GM12892 (cell line): ENCODE results near the gene HMGXB3.
A peak's percentile ranks its signal among the peaks of the same experiment; 100 is the strongest.
"Not testable (repeated sequence)": the region's sequence is repeated elsewhere in the genome, so short reads cannot be mapped to it uniquely, and the experiment has no call there.

Experiments used
- DNase-seq: peaks from one replicate; pipeline ENCODE4 v3.0.0; 2011; ENCODE audit not compliant: insufficient read length
- FAIRE-seq: peaks from 2 replicates; lab custom pipeline; 2011; peaks lifted over from hg19 to GRCh38; lab: Jason Lieb, UNC
- POLR2A ChIP-seq: IDR thresholded peaks from 2 replicates; pipeline ENCODE4 v1.6.1; 2011; ENCODE audit warnings: low read depth, low read length, control low read depth
- POLR2AphosphoS5 ChIP-seq: IDR thresholded peaks from 2 replicates; pipeline ENCODE4 v1.6.1; 2011; ENCODE audit warnings: low read depth, low read length, control low read depth
- TAF1 ChIP-seq: IDR thresholded peaks from 2 replicates; pipeline ENCODE4 v1.6.1; 2011; ENCODE audit warnings: low read depth, mild to moderate bottlenecking, control low read depth, low read length, borderline replicate concordance

Gene HMGXB3

DNA sequence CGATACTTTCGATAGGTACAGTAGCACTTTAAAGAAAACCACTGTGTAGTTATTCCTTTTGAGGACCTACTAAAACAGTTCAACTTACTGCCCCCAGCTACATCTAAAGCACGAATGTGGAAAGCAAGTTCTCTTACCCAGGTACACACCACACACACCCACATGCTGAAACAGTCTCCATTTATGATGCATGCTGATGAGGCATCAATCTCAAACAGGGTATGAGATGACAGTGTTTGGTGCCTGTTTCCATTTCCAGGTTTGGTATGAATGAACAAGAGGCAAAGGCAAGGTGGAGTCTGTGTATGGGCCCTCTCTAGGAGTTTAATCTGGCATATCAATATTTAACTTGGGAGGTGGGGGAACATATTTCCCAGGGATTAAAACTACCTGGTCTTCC is 13.9 kb downstream of the HMGXB3 start:
- no peak for FAIRE-seq
- TF ChIP-seq POLR2A (no peak), TAF1 (no peak), POLR2AphosphoS5 (no peak)
- DNase-seq: no peak

DNA sequence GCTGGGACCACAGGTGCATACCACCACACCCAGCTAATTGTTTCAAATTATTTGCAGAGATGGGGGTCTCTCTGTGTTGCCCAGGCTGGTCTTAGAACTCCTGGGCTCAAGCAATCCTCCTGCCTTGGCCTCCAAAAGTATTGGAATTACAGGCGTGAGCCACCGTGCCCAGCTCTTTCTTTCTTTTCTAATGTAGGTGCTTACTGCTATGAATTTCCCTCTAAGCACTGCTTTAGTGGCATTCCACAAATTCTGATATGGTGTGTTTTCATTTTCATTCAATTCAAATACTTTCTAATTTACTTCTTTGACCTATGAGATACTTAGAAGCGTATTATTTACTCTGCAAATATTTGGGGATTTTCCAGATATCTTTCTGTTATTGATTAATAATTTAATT is 14.9 kb downstream of the HMGXB3 start:
- FAIRE-seq: no peak

DNA sequence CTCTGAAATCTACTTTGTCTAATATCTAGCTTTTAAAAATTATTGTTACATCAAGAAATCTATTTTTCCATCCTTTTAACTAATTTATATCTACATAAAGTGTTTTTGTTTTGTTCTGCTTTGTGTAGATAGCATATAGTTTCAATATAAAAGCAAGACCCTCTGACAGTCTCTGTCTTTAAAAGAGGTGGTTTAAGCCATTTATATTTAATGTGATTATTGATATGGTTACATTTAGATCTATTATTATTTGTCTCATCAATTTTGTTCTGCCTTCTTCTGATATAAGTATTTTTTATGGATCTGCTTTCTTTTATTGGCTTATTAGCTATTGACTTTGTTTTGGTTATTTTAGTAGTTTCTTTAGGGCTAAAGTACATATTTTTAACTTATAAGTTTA is 16.0 kb downstream of the HMGXB3 start:
- FAIRE-seq (no peak), DNase-seq (no peak)
- TF ChIP-seq POLR2A: no peak
- TF ChIP-seq TAF1: no peak
- no peak for TF ChIP-seq POLR2AphosphoS5

More for the DNA sequence above, 14.9 kb downstream of the HMGXB3 start:
- no peak for DNase-seq
- TF ChIP-seq TAF1 (no peak), POLR2A (no peak), POLR2AphosphoS5 (no peak)

DNA sequence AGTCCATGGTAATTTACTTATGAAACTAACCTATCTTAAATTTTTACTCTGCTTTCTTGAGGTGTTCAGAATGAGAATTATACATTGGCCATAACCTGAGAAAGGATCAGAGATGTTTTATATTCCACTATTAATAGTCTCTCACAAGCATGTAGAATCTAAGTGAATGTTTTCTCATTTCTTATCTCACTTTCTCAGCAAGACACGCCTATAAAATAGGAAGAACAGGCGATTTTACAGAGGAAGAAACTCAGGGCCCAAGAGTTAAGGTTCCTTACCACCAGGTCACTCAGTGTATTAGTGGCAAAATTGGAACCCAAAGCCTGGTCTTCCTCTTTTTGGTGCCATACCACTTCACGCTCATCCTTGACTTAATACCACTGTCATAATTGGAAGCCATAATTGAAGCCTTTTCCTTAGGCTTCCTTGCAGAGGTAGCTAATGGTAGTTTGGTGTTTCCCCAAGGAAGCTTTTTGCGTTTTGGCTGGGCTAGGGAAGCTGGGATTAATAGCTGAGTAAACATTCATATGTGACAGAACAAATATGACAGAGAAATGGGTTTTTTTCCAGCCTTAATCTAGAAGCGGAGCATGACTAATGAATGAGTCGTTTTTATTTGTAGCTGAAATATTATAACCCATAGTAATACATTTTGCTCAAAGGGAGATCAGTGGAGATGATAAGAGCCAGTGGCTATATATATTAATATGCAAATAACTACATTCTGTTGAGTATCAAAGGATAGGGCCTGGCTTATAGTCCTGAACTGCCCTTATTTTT is 16.9 kb downstream of the HMGXB3 start:
- DNase-seq: no peak
- no peak for TF ChIP-seq TAF1
- TF ChIP-seq POLR2A: no peak
- no peak for TF ChIP-seq POLR2AphosphoS5
- FAIRE-seq: no peak

DNA sequence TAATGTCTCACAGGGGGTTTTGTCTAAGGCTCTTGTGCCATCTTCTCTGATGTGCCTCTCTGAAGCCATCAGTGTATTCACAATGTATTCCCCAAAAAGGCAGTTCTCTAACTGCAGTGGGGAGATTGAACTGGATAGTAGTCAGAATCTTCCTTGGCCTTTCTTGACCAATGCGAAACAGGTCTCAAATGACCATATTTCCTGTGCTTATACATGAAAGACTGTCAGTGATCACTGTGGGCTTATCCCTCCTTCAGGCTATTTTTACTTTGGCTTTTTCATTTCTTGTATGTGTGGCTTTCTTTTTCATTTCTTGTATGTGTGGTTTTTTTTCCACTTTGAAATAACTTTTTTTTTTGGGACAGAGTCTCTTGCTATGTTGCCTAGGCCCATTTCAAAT is 19.7 kb downstream of the HMGXB3 start:
- no peak for FAIRE-seq
- DNase-seq: no peak
- TF ChIP-seq TAF1: no peak
- TF ChIP-seq POLR2A: 0 out of 2 replicates have a peak, but pooled peaks have one; percentile 29
- no peak for TF ChIP-seq POLR2AphosphoS5

DNA sequence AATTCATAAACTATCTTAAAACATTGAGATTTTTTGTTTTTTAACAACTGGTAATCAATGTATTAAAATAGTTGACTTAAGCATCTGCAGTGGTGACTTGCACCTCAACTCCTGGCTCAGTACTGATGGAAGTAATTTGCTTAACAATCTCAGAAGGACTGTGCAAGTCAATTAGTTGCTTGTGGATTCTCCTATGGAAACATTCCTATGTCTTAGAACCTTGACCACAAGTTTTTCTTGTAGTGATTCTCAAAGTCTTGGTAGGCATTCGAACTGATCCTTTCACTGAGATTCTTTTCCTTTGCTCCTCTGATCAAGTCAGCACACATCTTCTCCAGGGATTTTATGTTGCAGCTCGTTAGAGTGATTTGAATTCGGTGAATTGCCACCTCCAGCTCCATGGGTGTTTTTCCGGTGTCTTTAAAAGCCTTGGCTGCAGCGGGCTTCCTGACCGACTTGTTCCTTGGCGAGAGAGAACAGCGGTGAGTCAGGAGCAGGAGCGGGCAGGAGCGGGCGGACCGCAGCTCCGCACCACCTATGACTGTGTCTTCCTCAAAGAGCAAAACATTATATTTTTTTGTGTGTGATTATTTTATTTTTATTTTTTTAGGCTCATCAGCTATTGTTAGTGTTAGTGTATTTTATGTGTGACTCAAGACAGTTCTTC is 21.1 kb downstream of the HMGXB3 start:
- TF ChIP-seq POLR2A (no peak), POLR2AphosphoS5 (no peak)
- DNase-seq (no peak), FAIRE-seq (no peak)

DNA sequence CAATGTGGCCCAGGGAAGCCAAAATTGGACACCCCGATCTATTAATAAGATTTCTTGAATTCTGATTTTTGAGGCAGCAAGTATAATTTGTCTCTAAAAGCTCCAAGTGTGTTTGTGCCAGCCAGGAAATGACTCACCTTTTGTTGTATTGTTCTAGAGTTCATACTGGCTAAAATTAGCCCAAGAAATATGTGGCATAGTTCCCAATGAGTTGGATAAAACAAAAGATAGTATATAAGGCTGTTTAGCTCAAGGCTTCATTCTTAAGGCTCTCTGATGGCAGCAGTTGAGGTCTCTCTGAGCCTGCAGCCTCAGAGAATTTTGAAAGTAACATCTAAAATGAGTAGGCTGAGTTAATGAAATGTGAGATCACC is 21.6 kb downstream of the HMGXB3 start:
- FAIRE-seq (no peak), DNase-seq (no peak)
- no peak for TF ChIP-seq POLR2A
- TF ChIP-seq TAF1: no peak
- no peak for TF ChIP-seq POLR2AphosphoS5

DNA sequence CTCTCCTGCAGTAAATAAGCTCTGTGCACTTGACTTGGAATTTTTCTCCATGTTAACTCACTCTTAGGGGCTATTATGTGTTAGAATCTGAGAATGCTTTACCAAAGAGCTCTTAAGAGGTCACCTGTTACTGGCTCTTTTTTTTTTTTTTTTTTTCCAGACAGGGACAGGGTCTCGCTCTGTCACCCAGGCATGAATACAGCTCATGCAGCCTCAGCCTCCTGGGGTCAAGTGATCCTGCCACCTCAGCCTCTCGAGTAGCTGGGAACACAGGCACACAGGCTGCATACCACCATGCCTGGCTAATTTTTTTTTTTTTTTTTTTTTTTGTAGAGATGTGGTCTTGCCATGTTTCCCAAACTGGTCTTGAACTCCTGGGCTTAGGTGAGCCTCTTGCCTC is 22.1 kb downstream of the HMGXB3 start:
- FAIRE-seq: no peak
- TF ChIP-seq POLR2A (no peak), TAF1 (no peak), POLR2AphosphoS5 (no peak)
- DNase-seq: no peak

DNA sequence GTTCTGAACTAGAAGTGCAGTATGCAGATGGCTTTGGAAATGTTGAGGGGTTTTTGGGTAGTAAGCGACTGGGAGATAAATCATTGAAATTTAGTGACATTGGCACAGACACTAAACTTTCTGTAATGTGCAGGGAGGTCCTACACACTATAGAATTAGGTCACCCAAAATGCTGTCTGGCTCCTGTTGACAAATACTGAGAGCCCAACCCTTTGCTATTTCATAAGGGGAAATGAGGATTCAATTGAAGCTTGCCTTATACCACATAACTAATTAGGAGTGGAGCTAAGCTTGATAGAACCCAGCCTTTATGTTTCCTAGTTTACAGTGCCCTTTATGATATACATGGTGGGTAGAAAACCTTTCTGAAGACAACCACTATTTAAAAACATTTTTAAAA is 22.6 kb downstream of the HMGXB3 start:
- DNase-seq (no peak), FAIRE-seq (no peak)
- TF ChIP-seq TAF1 (no peak), POLR2A (no peak), POLR2AphosphoS5 (no peak)

DNA sequence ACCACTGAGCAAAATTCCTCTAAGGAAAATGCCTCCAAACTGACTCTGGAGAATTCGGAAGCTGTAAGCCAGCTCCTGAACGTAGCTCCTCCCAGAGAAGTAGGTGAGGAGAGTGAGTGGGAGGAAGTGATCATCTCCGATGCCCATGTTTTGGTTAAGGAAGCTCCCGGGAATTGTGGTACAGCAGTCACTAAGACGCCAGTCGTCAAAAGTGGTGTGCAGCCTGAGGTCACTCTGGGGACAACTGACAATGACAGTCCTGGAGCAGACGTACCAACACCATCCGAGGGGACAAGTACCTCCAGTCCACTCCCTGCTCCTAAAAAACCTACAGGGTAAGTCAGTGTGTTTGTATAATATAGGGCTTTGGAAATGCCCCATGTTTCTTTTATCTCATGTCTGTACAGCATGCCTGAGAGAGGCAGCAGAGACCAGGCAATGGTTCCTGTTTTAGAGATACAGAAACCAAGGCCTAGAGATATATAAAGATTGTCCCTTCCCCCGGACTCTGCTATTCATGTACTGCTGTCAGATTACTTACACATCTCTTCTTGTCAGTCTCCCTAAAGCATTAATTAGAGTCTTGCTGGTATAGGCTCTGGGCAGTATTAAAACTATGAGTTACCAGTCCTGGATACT is 23.9 kb downstream of the HMGXB3 start:
- TF ChIP-seq POLR2A (no peak), POLR2AphosphoS5 (no peak), TAF1 (no peak)
- DNase-seq (no peak), FAIRE-seq (no peak)

DNA sequence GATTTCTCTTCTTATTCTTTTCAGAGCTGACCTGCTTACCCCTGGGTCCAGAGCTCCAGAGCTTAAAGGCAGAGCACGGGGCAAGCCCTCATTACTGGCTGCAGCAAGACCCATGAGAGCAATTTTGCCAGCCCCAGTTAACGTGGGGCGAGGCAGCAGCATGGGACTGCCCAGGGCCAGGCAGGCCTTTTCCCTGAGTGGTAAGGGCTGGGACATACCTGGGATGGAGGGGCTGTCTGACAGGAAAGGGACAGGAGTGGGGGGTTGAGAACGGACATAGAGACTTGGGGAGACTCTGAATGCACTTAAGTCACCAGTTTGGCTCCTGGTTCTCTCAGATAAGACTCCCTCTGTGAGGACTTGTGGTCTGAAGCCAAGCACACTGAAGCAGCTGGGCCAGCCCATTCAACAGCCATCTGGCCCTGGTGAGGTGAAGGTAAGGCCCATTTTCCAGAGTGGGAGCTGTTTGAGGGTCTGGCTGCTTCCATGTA is 26.2 kb downstream of the HMGXB3 start:
- DNase-seq (no peak), FAIRE-seq (no peak)

DNA sequence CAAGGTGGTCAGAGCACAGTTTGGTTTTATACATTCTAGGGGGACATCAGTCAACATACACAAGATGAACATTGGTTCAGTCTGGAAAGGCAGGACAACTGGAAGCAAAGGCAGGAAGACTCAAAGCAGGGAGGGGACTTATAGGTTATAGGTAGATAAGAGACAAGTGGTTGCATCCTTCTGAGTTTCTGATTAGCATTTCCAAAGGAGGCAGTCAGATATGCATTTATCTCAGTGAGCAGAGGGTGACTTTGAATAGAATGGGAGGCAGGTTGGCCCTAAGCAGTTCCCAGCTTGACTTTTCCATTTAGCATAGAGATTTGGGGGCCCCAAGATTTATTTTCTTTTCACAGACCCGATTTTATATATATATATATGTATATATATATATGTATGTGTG is 27.5 kb downstream of the HMGXB3 start:
- not testable (repeated sequence) for DNase-seq, FAIRE-seq

More for the DNA sequence above, 26.2 kb downstream of the HMGXB3 start:
- TF ChIP-seq POLR2A: no peak
